ENCODE results near the gene CCDC197. TPM values are rescaled to one million over a fixed set of nuclear protein-coding genes. Genes with fewer than 3 reads are reported as not detected.

Gene CCDC197
- total and polyA plus RNA-seq, 4 donors: 0.60 TPM; not detected in 3

DNA sequence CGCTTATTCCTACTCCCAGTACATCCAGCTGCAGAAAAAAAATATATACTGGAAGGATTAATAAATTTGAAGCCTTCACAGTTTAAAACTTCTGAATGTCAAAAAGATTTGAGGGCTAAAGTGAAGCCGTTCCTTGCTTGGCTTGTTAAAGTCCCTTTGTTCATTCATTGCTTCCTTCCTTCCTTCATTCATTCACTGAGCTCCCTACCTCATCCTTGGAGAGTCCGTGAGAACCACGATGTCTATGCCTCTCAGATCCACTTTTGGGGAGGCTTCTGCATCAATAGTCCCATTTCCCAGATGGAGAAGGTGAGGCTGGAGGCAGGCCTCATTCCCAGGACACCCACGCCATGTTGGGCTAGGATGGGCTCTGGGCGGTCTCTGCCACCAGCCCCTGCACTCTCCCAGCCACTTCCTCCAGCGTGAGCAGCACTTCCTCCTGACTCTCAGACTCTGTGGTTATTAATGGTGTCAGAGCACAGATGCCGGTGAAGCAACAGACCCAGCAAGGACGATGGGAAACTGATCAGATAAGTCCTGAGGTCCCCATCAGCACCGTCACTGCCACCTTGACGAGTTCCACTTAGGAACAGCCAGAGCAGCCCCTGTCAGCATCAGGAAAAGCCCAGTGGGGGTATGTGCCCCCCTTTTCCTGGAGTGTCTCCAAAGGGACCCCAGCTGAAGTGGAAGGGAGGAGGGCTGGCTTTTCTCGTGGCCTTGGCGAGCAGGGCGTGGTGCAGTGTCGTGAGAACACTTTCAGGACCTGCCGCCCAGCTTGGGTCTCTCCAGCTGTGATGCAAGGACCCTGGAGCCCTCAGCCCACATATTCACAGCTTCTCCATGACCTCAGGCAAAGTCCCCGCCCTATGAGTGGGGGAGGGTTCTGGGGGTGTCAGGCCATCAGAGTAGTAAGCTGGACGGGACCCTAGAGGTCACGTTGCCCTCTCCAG is 41.9 kb upstream of the CCDC197 start:
- H3K4me3 ChIP-seq (ENCODE audit: low read length in 2 of 2): no peak overlapping the region
- 79 to 82% methylated on average over 19 of the region's 19 CpGs for WGBS, 2 donors
- H3K36me3 ChIP-seq (ENCODE audit: control insufficient read depth in 1 of 2, insufficient read depth in 2 of 2, low read length in 1 of 2): no peaks in the 10 kb centered on the region
- ATAC-seq (ENCODE audit: low FRiP score) (no peak), DNase-seq (no peak)
- intact Hi-C loops (cut with DNase I): loop anchor here (5.0 kb wide), 1 partner anchor 42 kb away; the partner anchor contains the start of gene CCDC197 (in 2 of the 2)
- no peak overlapping the region for H3K27ac ChIP-seq (ENCODE audit: low read depth in 1 of 2, low read length in 2 of 2)
- H3K9me3 ChIP-seq (ENCODE audit: control insufficient read depth, low read length): no peaks in the 10 kb centered on the region
- H3K4me1 ChIP-seq (ENCODE audit: control insufficient read depth in 1 of 2, insufficient read depth in 2 of 2, low read length in 2 of 2): no peaks in the 10 kb centered on the region
- no peaks in the 10 kb centered on the region for H3K27me3 ChIP-seq (ENCODE audit: control insufficient read depth in 1 of 2, insufficient read depth in 2 of 2, low read length in 1 of 2)

DNA sequence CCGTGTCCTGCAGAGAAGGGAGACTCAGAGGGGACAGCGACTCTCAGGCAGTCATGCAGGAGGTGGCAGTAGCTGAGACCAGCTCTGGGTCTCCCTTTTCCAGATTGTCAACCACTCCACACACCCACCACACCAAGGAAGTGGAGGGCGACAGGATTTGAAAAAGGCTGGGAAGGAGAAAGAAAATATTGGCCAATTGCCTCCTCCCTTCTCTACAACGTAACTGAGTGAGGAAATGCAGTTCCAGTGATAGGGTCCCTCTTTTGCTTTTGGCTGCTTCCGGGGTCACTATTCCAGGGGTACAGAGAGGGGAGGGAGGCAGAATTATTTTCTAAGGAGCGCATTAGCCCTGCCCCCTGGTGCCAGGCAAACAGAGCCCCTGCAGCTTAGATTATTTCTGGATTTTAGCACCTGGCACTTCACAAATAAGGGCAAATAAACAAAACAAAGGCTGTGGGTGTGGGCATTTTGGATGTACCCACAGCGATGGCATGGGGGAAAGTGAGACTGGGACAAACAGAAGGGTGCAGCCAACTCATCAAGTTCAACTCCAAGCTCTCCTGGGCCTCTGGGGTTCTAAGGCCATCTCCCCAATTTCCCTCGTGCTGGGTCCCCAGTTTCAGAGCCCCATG is 41.1 kb upstream of the CCDC197 start:
- Histone ChIP-seq H3K9me3 (ENCODE audit: control insufficient read depth, low read length) (no peaks in the 10 kb centered on the region), H3K36me3 (ENCODE audit: control insufficient read depth in 1 of 2, insufficient read depth in 2 of 2, low read length in 1 of 2) (no peaks in the 10 kb centered on the region), H3K27me3 (ENCODE audit: control insufficient read depth in 1 of 2, insufficient read depth in 2 of 2, low read length in 1 of 2) (no peaks in the 10 kb centered on the region), H3K4me3 (ENCODE audit: low read length in 2 of 2) (no peak overlapping the region), H3K4me1 (ENCODE audit: control insufficient read depth in 1 of 2, insufficient read depth in 2 of 2, low read length in 2 of 2) (no peaks in the 10 kb centered on the region), H3K27ac (ENCODE audit: low read depth in 1 of 2, low read length in 2 of 2) (no peak overlapping the region)
- DNase-seq (no peak), ATAC-seq (ENCODE audit: low FRiP score) (no peak)
- intact Hi-C loops (cut with DNase I): loop anchor here (5.0 kb wide), 1 partner anchor 41 kb away; the partner anchor contains the start of gene CCDC197 (in 2 of the 2)
- 38 to 44% methylated on average over 8 of the region's 8 CpGs for WGBS, 2 donors

- Histone ChIP-seq H3K27me3 (ENCODE audit: control insufficient read depth in 1 of 2, insufficient read depth in 2 of 2, low read length in 1 of 2) (no peaks in the 10 kb centered on the region), H3K4me3 (ENCODE audit: low read length in 2 of 2) (no peak overlapping the region), H3K9me3 (ENCODE audit: control insufficient read depth, low read length) (no peaks in the 10 kb centered on the region), H3K27ac (ENCODE audit: low read depth in 1 of 2, low read length in 2 of 2) (no peak overlapping the region), H3K36me3 (ENCODE audit: control insufficient read depth in 1 of 2, insufficient read depth in 2 of 2, low read length in 1 of 2) (no peaks in the 10 kb centered on the region), H3K4me1 (ENCODE audit: control insufficient read depth in 1 of 2, insufficient read depth in 2 of 2, low read length in 2 of 2) (no peaks in the 10 kb centered on the region)
- DNase-seq (no peak), ATAC-seq (ENCODE audit: low FRiP score) (no peak)
- intact Hi-C loops (cut with DNase I): loop anchor here (5.0 kb wide), 1 partner anchor 41 kb away; the partner anchor contains the start of gene CCDC197 (in 2 of the 2)
- 33 to 43% methylated on average over 13 to 14 of the region's 14 CpGs for WGBS, 2 donors
Observed at GRCh38 chr14:93956514-93957332, 40.4 kb upstream of the CCDC197 start.

GRCh38 chr14:93957333-93957710 is 39.8 kb upstream of the CCDC197 start:
- no peak for ATAC-seq (ENCODE audit: low FRiP score)
- DNase-seq: no peak
- Histone ChIP-seq H3K4me3 (ENCODE audit: low read length in 2 of 2) (no peak overlapping the region), H3K9me3 (ENCODE audit: control insufficient read depth, low read length) (no peaks in the 10 kb centered on the region), H3K36me3 (ENCODE audit: control insufficient read depth in 1 of 2, insufficient read depth in 2 of 2, low read length in 1 of 2) (no peaks in the 10 kb centered on the region), H3K4me1 (ENCODE audit: control insufficient read depth in 1 of 2, insufficient read depth in 2 of 2, low read length in 2 of 2) (no peaks in the 10 kb centered on the region), H3K27ac (ENCODE audit: low read depth in 1 of 2, low read length in 2 of 2) (no peak overlapping the region), H3K27me3 (ENCODE audit: control insufficient read depth in 1 of 2, insufficient read depth in 2 of 2, low read length in 1 of 2) (no peaks in the 10 kb centered on the region)
- 64 to 81% methylated on average over 7 of the region's 7 CpGs for WGBS, 2 donors
- intact Hi-C loops (cut with DNase I): loop anchor here (5.0 kb wide), 1 partner anchor 40 kb away; the partner anchor contains the start of gene CCDC197 (in 2 of the 2)

- 90 to 94% methylated on average over 16 of the region's 16 CpGs for WGBS, 2 donors
- ATAC-seq (ENCODE audit: low FRiP score): no peak
- H3K27me3 ChIP-seq (ENCODE audit: control insufficient read depth in 1 of 2, insufficient read depth in 2 of 2, low read length in 1 of 2): no peaks in the 10 kb centered on the region
- H3K36me3 ChIP-seq (ENCODE audit: control insufficient read depth in 1 of 2, insufficient read depth in 2 of 2, low read length in 1 of 2): peaks cover 0 to 1% of the 10 kb centered on the region in 2 donors
- no peak overlapping the region for H3K4me3 ChIP-seq (ENCODE audit: low read length in 2 of 2)
- H3K4me1 ChIP-seq (ENCODE audit: control insufficient read depth in 1 of 2, insufficient read depth in 2 of 2, low read length in 2 of 2): no peaks in the 10 kb centered on the region
- no peak overlapping the region for H3K27ac ChIP-seq (ENCODE audit: low read depth in 1 of 2, low read length in 2 of 2)
- DNase-seq: no peak
- H3K9me3 ChIP-seq (ENCODE audit: control insufficient read depth, low read length): no peaks in the 10 kb centered on the region
- intact Hi-C loops (cut with DNase I): loop anchor here (5.0 kb wide), 1 partner anchor 39 kb away; the partner anchor contains the start of gene CCDC197 (in 2 of the 2)
Observed at GRCh38 chr14:93957751-93958566, 39.1 kb upstream of the CCDC197 start.

DNA sequence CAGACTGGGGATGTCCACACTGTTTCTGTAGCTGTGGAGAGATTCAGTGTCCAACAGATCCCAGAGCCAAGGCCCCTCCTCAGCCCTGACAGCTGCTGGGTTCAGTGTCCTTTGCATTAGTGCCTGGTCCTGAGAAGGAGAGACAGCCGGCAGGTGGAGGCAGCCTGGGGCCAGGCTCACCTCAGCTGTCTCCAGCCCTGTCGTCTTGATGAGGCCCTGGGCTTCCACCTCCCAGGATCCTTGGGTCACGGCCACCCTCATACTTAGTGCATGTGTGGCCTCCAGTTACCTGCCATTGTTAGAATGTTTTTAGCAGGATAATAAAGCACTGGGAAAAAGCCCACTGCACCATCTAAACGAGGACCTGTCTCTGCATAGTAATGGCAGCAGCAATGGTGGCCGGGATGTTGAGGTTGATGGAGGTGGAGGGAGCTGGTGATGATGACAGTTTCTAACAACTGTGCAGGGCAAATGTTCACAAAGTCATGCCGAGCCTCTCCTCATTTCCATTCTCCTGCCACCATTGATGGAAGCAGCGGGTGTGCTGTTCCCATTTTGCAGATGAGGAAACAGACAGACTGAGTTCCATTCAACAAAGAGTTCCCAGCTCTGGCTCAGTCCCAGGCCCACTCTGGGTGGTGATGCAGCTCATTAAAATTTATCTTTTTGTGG is 38.4 kb upstream of the CCDC197 start:
- Histone ChIP-seq H3K9me3 (ENCODE audit: control insufficient read depth, low read length) (no peaks in the 10 kb centered on the region), H3K36me3 (ENCODE audit: control insufficient read depth in 1 of 2, insufficient read depth in 2 of 2, low read length in 1 of 2) (peaks cover 0 to 3% of the 10 kb centered on the region in 2 donors), H3K4me1 (ENCODE audit: control insufficient read depth in 1 of 2, insufficient read depth in 2 of 2, low read length in 2 of 2) (no peaks in the 10 kb centered on the region), H3K4me3 (ENCODE audit: low read length in 2 of 2) (no peak overlapping the region), H3K27me3 (ENCODE audit: control insufficient read depth in 1 of 2, insufficient read depth in 2 of 2, low read length in 1 of 2) (no peaks in the 10 kb centered on the region), H3K27ac (ENCODE audit: low read depth in 1 of 2, low read length in 2 of 2) (no peak overlapping the region)
- ATAC-seq (ENCODE audit: low FRiP score) (no peak), DNase-seq (no peak)
- intact Hi-C loops (cut with DNase I): loop anchor here (5.0 kb wide), 1 partner anchor 39 kb away; the partner anchor contains the start of gene CCDC197 (in 2 of the 2)
- 90 to 91% methylated on average over 7 of the region's 7 CpGs for WGBS, 2 donors

DNA sequence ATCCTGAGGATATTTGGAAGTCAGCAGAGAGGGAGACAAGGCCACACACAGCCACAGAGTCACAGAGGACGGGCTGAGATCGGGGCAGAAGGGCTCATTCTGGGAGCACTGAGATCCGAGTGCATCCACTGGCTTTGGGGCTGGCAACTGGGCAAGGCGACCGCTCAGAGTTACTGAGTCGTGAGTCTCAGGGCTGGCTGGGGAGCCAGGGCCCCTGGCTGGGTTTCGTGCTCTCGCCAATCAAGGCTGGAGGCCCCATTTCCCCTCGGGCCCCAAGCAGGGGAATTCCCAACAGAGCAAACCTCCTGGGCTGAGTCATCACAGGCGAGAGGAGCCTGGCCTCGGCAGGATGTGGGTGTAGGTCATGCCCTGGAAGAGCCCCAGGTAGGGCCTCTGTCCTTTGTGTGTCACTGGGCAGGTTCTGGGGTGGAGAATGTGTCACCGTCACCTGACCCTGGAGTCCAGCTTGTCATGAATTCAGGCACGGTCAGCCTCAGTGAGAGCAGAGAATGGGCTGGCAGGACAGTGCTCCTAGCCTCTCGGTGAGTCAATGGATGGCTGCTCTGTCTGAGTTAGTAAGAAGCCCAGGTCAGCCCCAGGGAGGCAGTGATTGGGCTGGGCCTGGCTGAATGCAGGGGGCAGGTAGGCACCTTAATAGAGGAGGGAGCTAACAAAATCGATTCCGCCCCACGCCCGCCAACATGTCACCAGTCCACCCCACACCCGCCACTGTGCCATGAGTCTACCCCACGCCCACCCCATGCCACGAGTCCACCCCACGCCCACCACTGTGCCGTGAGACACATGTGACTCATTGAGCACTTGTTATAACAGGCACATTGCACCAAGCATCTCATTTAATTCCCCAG is 37.6 kb upstream of the CCDC197 start:
- ATAC-seq (ENCODE audit: low FRiP score) (peak; percentile 49), DNase-seq (peak; percentile 84 to 88)
- Histone ChIP-seq H3K36me3 (ENCODE audit: control insufficient read depth in 1 of 2, insufficient read depth in 2 of 2, low read length in 1 of 2) (peaks cover 0 to 5% of the 10 kb centered on the region in 2 donors), H3K27ac (ENCODE audit: low read depth in 1 of 2, low read length in 2 of 2) (peak overlapping the region; percentile 6 to 46), H3K9me3 (ENCODE audit: control insufficient read depth, low read length) (no peaks in the 10 kb centered on the region), H3K4me3 (ENCODE audit: low read length in 2 of 2) (no peak overlapping the region), H3K27me3 (ENCODE audit: control insufficient read depth in 1 of 2, insufficient read depth in 2 of 2, low read length in 1 of 2) (no peaks in the 10 kb centered on the region), H3K4me1 (ENCODE audit: control insufficient read depth in 1 of 2, insufficient read depth in 2 of 2, low read length in 2 of 2) (no peaks in the 10 kb centered on the region)
- intact Hi-C loops (cut with DNase I): loop anchor here (5.0 kb wide), 1 partner anchor 38 kb away; the partner anchor contains the start of gene CCDC197 (in 2 of the 2)
- 38 to 45% methylated on average over 23 of the region's 23 CpGs for WGBS, 2 donors

All from aorta (tissue), 5 donors.